Measurements from ENCODE around the gene CARD18.

The CARD18 gene

GRCh38 chr11:105156720-105157119 lies 17.2 kb upstream of the CARD18 start:
- no peak for TF ChIP-seq POLR2AphosphoS5 (IDR thresholded peaks at IDR 0.05; ENCODE audit: low read depth, low read length)
- no peak for TF ChIP-seq POLR2A (IDR thresholded peaks at IDR 0.05; ENCODE audit: low read depth, low read length)
- TF ChIP-seq TAF1 (IDR thresholded peaks at IDR 0.05; ENCODE audit: borderline replicate concordance, low read depth, low read length) = no peak
- FAIRE-seq = no peak
- no peak for DNase-seq (ENCODE audit: insufficient read length)

DNA sequence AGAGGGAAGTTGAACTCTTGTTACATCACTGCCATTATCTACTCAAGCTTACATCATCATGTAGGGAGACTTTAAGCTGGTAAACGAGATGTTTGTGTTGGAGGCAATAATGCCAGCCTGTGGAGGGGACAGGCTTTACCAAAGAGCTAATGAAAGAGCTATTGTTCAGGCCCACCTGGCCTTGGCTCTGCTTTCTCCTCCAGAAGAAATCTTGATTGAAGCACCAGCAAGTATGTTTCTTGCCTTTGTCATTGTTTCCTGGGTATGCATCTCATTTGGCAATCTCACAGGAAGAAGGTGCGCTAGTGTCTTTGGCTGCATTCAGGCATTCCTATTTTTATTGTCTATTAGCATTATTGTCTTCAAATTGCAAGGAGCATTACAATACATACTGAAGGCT lies 16.7 kb upstream of the CARD18 start:
- TF ChIP-seq POLR2A (IDR thresholded peaks at IDR 0.05; ENCODE audit: low read depth, low read length) = no peak
- no peak for TF ChIP-seq TAF1 (IDR thresholded peaks at IDR 0.05; ENCODE audit: borderline replicate concordance, low read depth, low read length)
- TF ChIP-seq POLR2AphosphoS5 (IDR thresholded peaks at IDR 0.05; ENCODE audit: low read depth, low read length) = no peak
- DNase-seq (ENCODE audit: insufficient read length) = no peak
- no peak for FAIRE-seq

DNA sequence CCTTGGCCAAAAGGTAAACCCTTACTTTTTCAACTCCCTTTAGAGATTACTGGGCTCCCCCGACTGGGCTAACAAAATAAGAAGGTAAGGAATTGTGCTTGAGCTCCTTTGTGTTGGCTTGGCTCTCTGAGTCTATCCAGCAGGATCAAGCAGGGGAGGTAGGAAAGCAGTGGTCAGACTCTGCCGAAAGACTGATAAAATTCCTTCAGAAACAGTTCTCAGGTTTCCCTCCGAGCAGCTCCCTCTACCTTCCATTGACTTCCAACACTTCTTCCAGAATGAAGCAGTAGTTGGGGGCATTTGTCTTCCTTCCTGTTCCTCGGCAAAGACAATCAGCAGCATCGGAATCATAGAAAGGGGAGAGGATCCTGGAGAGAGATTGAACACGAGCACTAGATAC lies 16.1 kb upstream of the CARD18 start:
- DNase-seq (ENCODE audit: insufficient read length) (no peak), FAIRE-seq (no peak)
- TF ChIP-seq POLR2AphosphoS5 (IDR thresholded peaks at IDR 0.05; ENCODE audit: low read depth, low read length) (no peak), POLR2A (IDR thresholded peaks at IDR 0.05; ENCODE audit: low read depth, low read length) (no peak), TAF1 (IDR thresholded peaks at IDR 0.05; ENCODE audit: borderline replicate concordance, low read depth, low read length) (no peak)

DNA sequence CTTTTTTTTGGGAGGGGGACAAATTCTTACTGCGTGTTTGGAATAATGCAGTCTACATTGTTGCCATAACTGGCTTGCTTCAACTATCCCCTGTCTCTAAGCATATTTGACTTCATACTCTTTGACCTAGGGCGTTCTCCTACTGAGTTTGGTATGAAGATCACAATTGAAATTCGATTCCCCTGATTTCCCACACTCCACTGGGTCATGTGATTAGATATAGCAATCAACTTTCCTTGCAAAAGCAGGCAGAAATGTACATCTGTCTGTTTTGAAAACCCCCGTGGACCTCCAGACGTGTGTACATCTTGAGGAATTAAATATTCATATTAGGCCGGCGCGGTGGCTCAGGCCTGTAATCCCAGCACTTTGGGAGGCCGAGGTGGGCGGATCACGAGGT lies 13.8 kb upstream of the CARD18 start:
- TF ChIP-seq POLR2AphosphoS5 (IDR thresholded peaks at IDR 0.05; ENCODE audit: low read depth, low read length) (no peak), TAF1 (IDR thresholded peaks at IDR 0.05; ENCODE audit: borderline replicate concordance, low read depth, low read length) (no peak), POLR2A (IDR thresholded peaks at IDR 0.05; ENCODE audit: low read depth, low read length) (no peak)
- DNase-seq (ENCODE audit: insufficient read length) (no peak), FAIRE-seq (no peak)

- FAIRE-seq (no peak), DNase-seq (ENCODE audit: insufficient read length) (no peak)
- no peak for TF ChIP-seq POLR2A (IDR thresholded peaks at IDR 0.05; ENCODE audit: low read depth, low read length)
- no peak for TF ChIP-seq POLR2AphosphoS5 (IDR thresholded peaks at IDR 0.05; ENCODE audit: low read depth, low read length)
- no peak for TF ChIP-seq TAF1 (IDR thresholded peaks at IDR 0.05; ENCODE audit: borderline replicate concordance, low read depth, low read length)
Observed at GRCh38 chr11:105152560-105152959, 13.0 kb upstream of the CARD18 start.

DNA sequence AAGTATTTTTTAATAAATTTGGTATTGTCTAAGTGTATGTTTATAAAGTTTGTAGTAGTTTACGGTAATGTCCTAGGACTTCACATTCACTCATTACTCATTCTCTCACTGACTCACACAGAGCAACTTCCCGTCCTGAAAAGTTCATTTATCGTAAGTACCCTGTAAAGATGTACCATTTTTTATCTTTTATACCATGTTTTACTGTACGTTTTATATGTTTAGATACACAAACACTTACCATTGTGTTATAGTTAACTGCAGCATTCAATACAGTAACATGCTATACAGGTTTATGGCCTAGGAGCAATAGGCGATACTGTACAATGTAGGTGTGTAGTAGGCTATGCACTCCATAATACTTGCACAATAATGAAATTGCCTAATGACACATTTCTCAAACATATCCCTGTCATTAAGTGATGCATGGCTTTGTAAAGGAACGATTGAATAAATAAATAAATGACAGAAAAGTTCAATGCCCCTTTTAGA lies 12.5 kb upstream of the CARD18 start:
- FAIRE-seq (no peak), DNase-seq (ENCODE audit: insufficient read length) (no peak)
- TF ChIP-seq POLR2A (IDR thresholded peaks at IDR 0.05; ENCODE audit: low read depth, low read length) (no peak), TAF1 (IDR thresholded peaks at IDR 0.05; ENCODE audit: borderline replicate concordance, low read depth, low read length) (no peak), POLR2AphosphoS5 (IDR thresholded peaks at IDR 0.05; ENCODE audit: low read depth, low read length) (no peak)

- TF ChIP-seq POLR2AphosphoS5 (IDR thresholded peaks at IDR 0.05; ENCODE audit: low read depth, low read length) = no peak
- TF ChIP-seq POLR2A (IDR thresholded peaks at IDR 0.05; ENCODE audit: low read depth, low read length) = no peak
- TF ChIP-seq TAF1 (IDR thresholded peaks at IDR 0.05; ENCODE audit: borderline replicate concordance, low read depth, low read length) = no peak
- DNase-seq (ENCODE audit: insufficient read length) (no peak), FAIRE-seq (no peak)
Observed at GRCh38 chr11:105149477-105149876, 9.9 kb upstream of the CARD18 start.

- TF ChIP-seq POLR2A (IDR thresholded peaks at IDR 0.05; ENCODE audit: low read depth, low read length) = no peak
- TF ChIP-seq POLR2AphosphoS5 (IDR thresholded peaks at IDR 0.05; ENCODE audit: low read depth, low read length) = no peak
- no peak for TF ChIP-seq TAF1 (IDR thresholded peaks at IDR 0.05; ENCODE audit: borderline replicate concordance, low read depth, low read length)
- FAIRE-seq (no peak), DNase-seq (ENCODE audit: insufficient read length) (no peak)
Observed at GRCh38 chr11:105148241-105148640, 8.7 kb upstream of the CARD18 start.

GRCh38 chr11:105144887-105145286 lies 5.3 kb upstream of the CARD18 start:
- DNase-seq (ENCODE audit: insufficient read length) (no peak), FAIRE-seq (no peak)
- TF ChIP-seq POLR2AphosphoS5 (IDR thresholded peaks at IDR 0.05; ENCODE audit: low read depth, low read length) = no peak
- no peak for TF ChIP-seq POLR2A (IDR thresholded peaks at IDR 0.05; ENCODE audit: low read depth, low read length)
- TF ChIP-seq TAF1 (IDR thresholded peaks at IDR 0.05; ENCODE audit: borderline replicate concordance, low read depth, low read length) = no peak

- no peak for FAIRE-seq
- TF ChIP-seq POLR2A (IDR thresholded peaks at IDR 0.05; ENCODE audit: low read depth, low read length) (no peak), POLR2AphosphoS5 (IDR thresholded peaks at IDR 0.05; ENCODE audit: low read depth, low read length) (no peak), TAF1 (IDR thresholded peaks at IDR 0.05; ENCODE audit: borderline replicate concordance, low read depth, low read length) (no peak)
- no peak for DNase-seq (ENCODE audit: insufficient read length)
Observed at GRCh38 chr11:105142167-105142566, 2.6 kb upstream of the CARD18 start.

- FAIRE-seq (no peak), DNase-seq (ENCODE audit: insufficient read length) (no peak)
- TF ChIP-seq POLR2A (IDR thresholded peaks at IDR 0.05; ENCODE audit: low read depth, low read length) (no peak), POLR2AphosphoS5 (IDR thresholded peaks at IDR 0.05; ENCODE audit: low read depth, low read length) (no peak), TAF1 (IDR thresholded peaks at IDR 0.05; ENCODE audit: borderline replicate concordance, low read depth, low read length) (no peak)
Observed at GRCh38 chr11:105137286-105137685, 2.3 kb downstream of the CARD18 start.

- TF ChIP-seq TAF1 (IDR thresholded peaks at IDR 0.05; ENCODE audit: borderline replicate concordance, low read depth, low read length) = no peak
- no peak for TF ChIP-seq POLR2A (IDR thresholded peaks at IDR 0.05; ENCODE audit: low read depth, low read length)
- TF ChIP-seq POLR2AphosphoS5 (IDR thresholded peaks at IDR 0.05; ENCODE audit: low read depth, low read length) = no peak
- no peak for DNase-seq (ENCODE audit: insufficient read length)
- FAIRE-seq = no peak
Observed at GRCh38 chr11:105135883-105136282, 3.7 kb downstream of the CARD18 start.
